Stimulated activated CD8-positive, alpha-beta memory T cell treated with anti-CD3 and anti-CD28 coated beads, Interleukin-15, amount 100 ng/mL, for 24 hours (primary cell): Measurements from ENCODE around the gene JAKMIP1.

Experiments used
- DNase-seq: peaks from one replicate; pipeline ENCODE4 v3.0.0-alpha.2; 2020; ENCODE audit warnings: low read depth

The JAKMIP1 gene

DNA sequence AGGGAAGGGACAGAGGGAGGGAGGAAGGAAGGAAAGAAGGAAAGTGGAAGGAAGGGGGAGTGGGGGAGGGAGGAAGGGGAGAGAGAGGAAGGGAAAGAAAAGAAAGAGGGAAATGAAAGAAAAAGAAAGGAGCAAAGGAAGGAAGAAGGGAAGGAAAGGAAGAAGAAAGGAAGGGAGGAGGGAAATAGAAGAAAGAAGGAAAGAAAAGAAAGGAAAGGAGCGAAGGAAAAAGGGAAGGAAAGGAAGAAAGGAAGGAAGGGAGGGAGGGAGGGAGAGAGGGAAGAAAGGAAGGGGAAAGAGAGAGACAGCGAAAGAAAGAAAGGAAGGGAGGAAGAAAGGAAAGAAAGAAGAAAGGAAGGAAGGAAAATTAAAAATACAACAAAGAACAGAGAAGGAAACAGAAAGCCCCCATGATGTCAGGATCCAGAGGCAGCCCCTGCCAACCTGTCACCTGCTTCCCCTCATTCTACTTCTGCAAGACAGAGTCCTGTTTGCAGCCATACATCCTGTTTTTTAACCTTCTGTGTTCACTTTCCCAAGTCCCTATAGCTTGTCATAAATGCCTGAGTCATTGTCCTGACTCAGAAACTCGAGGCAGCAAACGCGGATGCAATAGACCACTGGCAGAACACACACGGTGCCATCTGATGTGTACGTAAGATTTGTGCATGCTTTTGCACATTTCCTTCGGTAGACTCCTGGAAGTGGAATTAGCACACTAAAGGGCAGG is 105.2 kb downstream of the JAKMIP1 start:
- no peak for DNase-seq

GRCh38 chr4:6093671-6094070 is 106.7 kb downstream of the JAKMIP1 start:
- DNase-seq = no peak

DNA sequence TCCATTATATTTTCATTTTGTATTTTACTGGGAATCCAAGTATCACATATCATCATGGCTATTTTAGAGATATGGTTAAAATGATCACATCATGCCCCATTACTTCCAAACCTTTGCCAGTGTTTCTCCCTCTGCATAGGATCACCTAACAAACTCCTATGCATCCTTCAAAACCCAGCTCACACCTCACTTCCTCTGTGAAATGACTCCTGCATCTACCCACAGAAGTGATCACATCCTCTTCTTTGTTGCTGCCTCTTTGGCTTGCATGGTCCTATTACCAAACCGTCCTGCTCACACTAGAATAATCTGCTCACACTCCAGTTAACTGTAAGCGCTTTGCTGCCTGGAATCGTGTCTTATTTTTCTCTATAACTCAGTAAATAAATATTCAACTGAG is 107.4 kb downstream of the JAKMIP1 start:
- no peak for DNase-seq

DNA sequence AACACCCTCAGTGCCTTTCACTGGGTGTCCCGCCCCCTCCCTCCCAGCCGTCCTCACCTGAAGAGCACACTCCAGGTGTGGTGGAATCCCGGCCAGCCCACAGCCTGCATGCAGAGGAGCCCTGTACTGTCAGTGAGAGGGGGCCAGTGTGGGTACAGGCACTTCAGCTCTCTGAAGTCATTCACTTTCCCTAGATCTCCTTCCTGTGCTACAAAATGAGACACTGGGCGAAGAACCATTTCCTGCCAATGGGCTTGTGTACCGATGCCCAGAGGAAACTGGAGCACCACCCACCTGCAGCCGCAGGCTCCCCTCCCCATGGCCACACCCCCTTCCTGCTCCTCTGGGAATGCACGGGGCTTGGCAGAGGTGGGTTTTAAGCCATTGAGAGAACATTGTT is 108.2 kb downstream of the JAKMIP1 start:
- DNase-seq = no peak

- DNase-seq = no peak
These were observed 109.4 kb downstream of the JAKMIP1 start for GRCh38 chr4:6090931-6091330.

GRCh38 chr4:6088950-6089349 is 111.4 kb downstream of the JAKMIP1 start:
- DNase-seq = no peak

- no peak for DNase-seq
These were observed 112.5 kb downstream of the JAKMIP1 start for GRCh38 chr4:6087669-6088341.

GRCh38 chr4:6086846-6087245 is 113.5 kb downstream of the JAKMIP1 start:
- DNase-seq = no peak

DNA sequence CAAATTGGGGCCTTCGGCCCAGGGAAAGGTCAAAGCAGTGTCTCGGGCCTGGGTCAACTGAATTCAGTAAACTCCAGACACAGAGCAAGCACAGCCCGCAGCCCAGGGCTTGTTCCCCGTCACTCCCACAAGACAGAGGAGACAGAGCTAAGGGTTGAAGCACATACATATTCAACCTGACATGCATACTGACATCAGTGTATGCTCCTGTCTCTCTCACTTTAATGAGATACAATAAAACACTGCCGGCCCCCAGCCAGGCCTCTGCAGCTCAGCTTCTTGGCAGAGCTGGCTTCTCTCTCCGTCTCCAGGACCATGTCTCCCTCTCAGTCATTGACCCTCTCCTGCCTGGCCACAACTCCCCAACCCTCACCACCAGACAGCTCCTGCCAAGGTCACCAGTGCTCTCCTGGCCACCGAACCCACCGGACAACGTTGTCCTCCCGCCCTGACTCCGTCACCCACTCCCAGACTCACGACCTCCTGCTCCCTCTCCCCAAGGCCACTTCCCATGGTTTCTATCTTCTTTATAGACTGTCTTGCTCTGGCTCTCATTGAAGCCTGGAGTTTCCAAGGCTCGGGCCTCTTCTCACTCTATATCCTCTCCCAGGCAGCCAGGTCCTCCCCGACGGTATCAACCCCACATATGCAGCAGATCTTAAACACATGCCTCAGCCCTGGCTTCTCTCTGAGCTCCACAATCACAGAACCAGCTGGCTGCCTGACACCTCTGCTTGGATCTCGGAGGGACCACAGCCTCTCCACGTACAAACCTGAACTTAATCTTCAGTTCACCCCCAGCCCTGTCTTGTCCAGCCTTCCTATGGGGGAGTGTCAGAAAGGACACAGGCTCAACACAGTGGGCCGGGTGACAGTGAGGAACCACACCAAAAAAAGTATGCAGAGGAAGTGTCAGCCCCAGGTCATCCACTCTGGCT is 114.4 kb downstream of the JAKMIP1 start:
- no peak for DNase-seq

DNA sequence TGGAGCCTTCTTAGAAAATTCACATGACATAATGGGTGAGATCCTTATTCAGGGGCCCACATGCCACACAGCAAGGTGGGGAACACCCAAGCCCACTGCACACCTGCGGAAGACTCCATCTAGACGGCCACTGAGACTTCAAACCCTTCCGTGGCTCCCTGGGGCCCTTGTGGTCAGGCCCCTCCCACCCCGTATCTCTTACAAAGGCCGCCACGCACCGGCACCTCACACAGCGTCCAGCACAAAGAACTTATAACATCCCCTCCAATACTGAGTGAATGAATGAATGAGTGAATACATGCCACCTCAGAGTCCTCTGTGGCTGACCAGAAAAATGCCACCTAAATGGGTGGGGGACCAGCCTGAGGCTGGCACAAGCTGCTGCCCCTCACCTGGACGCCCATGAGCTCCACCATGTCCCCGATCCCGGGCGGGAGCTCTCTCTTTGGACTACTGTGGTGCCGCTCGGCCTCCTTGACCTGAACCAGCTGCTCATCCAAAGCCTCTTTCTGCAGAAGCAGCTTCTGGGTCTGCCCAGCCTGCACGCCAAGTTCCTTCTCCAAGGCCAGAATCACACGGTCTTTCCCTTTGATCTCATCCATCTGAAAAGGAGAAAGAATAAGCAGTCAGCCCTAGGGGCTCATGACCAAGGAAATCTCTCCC is 115.2 kb downstream of the JAKMIP1 start:
- no peak for DNase-seq

GRCh38 chr4:6079965-6080364 is 120.4 kb downstream of the JAKMIP1 start:
- DNase-seq = no peak

- no peak for DNase-seq
These were observed 121.8 kb downstream of the JAKMIP1 start for GRCh38 chr4:6078560-6078959.

DNA sequence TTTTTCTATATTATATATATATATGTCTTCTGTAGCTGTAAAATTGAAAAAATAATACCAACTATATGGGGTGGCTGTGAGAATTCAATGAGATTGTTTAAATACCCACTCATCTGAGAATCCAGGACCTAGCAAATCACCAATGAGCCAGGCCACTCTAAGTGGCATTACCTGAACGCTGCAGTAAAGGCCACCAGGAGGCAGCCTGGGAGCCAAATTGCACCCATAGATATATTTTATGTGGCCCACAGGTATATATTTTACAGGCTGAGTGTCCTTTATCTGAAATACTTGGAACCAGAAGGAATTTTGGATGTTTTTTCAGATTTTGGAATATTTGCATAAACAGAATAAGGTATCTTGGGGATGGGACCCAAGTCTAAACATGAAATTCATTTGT is 124.0 kb downstream of the JAKMIP1 start:
- no peak for DNase-seq

GRCh38 chr4:6074758-6075157 is 125.6 kb downstream of the JAKMIP1 start:
- DNase-seq = no peak

DNA sequence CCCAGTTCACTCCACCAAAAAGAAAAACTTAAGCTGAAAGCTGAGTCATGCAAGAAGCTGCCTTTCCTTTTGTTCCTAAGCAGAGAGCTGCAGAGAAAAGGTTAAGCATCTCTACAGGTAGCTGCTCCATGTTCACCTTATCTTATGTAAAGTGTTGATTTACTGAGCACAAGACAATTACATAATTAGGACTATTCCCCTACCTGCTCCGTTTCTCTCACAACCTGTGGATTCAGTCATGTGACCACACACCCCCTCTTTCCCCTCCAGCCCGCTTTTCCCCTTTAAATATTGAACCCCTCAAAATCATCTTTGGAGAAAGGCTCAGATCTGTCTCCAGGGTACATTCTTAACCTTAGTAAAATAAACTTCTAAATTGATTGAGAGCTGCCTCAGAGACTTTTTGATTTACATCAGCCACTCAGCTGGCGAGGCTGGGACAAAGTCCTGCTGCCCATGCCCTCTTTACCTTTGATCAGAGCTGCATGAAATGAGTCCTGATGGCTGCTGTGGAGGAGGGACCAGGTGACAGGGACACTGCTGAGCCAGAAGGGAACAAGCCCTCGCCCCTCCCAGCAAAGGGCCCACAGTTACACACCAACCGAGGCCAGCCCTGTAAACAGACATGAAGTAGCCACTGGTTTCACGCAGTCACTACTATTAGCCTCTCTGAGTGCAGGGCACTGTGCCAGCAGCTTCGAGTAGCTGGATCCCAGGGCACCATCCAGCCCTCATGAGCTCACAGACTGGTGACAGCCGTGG is 128.2 kb downstream of the JAKMIP1 start:
- DNase-seq = no peak

- no peak for DNase-seq
These were observed 129.0 kb downstream of the JAKMIP1 start for GRCh38 chr4:6071191-6071958.

GRCh38 chr4:6069845-6070709 is 130.3 kb downstream of the JAKMIP1 start:
- DNase-seq = no peak

DNA sequence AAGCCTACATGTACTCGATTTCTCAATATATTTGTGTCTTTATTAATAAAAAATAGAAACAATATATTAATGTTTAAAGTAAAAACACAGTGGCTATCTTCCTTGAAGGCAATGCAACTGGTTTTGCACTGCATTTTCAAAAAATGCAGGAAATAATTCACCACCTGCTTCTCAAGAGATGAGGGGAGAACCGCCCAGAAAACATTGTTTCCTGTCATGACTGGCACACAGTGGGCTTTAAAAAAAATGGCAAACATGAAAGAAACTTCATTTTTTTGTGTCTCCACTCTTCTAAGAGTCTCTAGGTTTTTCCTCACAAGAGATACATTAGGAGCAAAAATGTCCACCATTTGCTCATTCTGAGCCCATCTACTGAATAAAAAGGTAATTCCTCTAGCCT is 131.4 kb downstream of the JAKMIP1 start:
- DNase-seq = no peak

DNA sequence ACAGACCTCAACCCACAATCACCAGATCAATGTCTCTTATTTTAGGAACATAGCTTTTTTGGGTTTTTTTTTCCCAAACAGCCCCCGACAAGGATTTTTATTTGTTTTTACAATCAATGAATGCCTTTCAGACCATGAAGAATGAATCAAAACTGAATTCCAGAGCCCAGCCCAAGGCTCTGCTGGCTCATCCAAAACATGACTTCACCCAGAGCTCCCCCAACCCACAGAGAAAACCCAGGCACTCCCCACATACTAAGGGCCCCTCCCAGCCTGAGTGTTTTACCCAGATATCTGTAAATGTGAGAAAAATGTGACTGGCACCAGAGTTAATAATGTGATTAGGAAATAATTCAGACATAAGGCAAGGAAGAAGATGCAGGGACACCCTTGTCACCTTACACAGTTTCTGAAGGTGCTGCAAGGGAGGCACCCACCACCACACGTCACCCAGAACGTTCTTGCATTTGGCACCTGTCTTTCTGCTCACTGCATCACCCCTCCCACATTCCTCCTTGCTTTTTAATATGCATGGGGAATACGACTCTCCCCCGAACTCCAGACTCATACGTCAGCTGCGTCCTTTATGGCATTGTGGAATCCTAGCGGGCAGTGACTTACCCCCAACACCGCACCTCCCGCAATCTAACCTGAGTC is 134.3 kb downstream of the JAKMIP1 start:
- DNase-seq = no peak
